Renal cortical epithelial cell (primary cell): ENCODE results near the gene PRSS58. TPM values are rescaled to one million over a fixed set of nuclear protein-coding genes. Genes with fewer than 3 reads are reported as not detected.

Source experiments
- total RNA-seq: library from RNA; depleted of rRNA; stranded (reverse); fragments of >200 nt; gene quantifications from 2 replicates; pipeline ENCODE4 v1.2.3, GENCODE V29; 2014

Gene PRSS58
- total RNA-seq, 1 donor from 2014 or later, result not detected

Other genes with a start within 250 kb of the PRSS58 start
- not detected in 2 replicates for gene MGAM2, start 146.3 kb downstream of the PRSS58 start, total RNA-seq